AG04450 (cell line): ENCODE data around the gene ECHDC3. TPM values are rescaled to one million over a fixed set of nuclear protein-coding genes. Genes with fewer than 3 reads are reported as not detected.

ENCODE experiments used
- CTCF ChIA-PET: fragments of 300-600, 350-600 bp; formaldehyde crosslinking; extraction: SDS; loops from one replicate; lab custom pipeline; 2022; ENCODE audit warnings: antibody characterized with exemption, inconsistent platforms; lab: Charles Lee
- POLR2A ChIA-PET: fragments of 350-600 bp; formaldehyde crosslinking; extraction: SDS; loops from one replicate; lab custom pipeline; 2021; ENCODE audit warnings: antibody characterized with exemption, inconsistent platforms; lab: Yijun Ruan, JAX
- DNase-seq: peaks from one replicate; pipeline ENCODE4 v3.0.0-alpha.2; 2011; ENCODE audit warnings: low read depth, low spot score
- H3K27ac ChIP-seq: one replicate; pipeline ENCODE4 v1.5.1; 2012; ENCODE audit warnings: low read depth, low read length, control low read depth
- H3K27me3 ChIP-seq: one replicate; pipeline ENCODE4 v1.6.0; 2012; ENCODE audit warnings: low read length; ENCODE audit not compliant: control insufficient read depth, insufficient read depth
- H3K4me3 ChIP-seq: 2 replicates; pipeline ENCODE4 v1.5.1; 2011; ENCODE audit warnings: mild to moderate bottlenecking, low read depth, low read length, control low read depth
- H3K9me3 ChIP-seq: 2 replicates; pipeline ENCODE4 v1.5.1; 2012; ENCODE audit warnings: low read length; ENCODE audit not compliant: control insufficient read depth, insufficient read depth
- polyA plus RNA-seq: library from polyadenylated mRNA; depleted of rRNA; stranded (reverse); fragments of >200 nt; gene quantifications from 2 replicates; pipeline ENCODE4 v1.2.3, GENCODE V29; 2011
- TF ChIP-seq, protein P1 (sequence below): IDR thresholded peaks from 2 replicates; pipeline ENCODE4 v1.5.1; 2011; ENCODE audit warnings: low read depth, low read length, control low read depth, inconsistent platforms

ECHDC3 gene
- polyA plus RNA-seq, 1 experiment, result 1.3 TPM

GRCh38 chr10:11698691-11699549 lies 43.3 kb upstream of the ECHDC3 start:
- no peak overlapping the region for H3K4me3 ChIP-seq
- no peak overlapping the region for H3K27ac ChIP-seq
- POLR2A ChIA-PET, result no interaction called here
- CTCF ChIA-PET, result interaction anchor here (0.6 to 1.3 kb wide), 2 partner anchors 59 to 85 kb away, joined by 3 read pairs; no protein-coding TSS in a partner anchor
- H3K27me3 ChIP-seq, result peaks cover 7% of the 10 kb centered on the region
- no peak for DNase-seq
- H3K9me3 ChIP-seq, result no peaks in the 10 kb centered on the region
- TF ChIP-seq, protein P1, sequence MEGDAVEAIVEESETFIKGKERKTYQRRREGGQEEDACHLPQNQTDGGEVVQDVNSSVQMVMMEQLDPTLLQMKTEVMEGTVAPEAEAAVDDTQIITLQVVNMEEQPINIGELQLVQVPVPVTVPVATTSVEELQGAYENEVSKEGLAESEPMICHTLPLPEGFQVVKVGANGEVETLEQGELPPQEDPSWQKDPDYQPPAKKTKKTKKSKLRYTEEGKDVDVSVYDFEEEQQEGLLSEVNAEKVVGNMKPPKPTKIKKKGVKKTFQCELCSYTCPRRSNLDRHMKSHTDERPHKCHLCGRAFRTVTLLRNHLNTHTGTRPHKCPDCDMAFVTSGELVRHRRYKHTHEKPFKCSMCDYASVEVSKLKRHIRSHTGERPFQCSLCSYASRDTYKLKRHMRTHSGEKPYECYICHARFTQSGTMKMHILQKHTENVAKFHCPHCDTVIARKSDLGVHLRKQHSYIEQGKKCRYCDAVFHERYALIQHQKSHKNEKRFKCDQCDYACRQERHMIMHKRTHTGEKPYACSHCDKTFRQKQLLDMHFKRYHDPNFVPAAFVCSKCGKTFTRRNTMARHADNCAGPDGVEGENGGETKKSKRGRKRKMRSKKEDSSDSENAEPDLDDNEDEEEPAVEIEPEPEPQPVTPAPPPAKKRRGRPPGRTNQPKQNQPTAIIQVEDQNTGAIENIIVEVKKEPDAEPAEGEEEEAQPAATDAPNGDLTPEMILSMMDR, result no peak

- ChIA-PET CTCF (interaction anchor here (0.6 to 1.3 kb wide), 2 partner anchors 59 to 84 kb away, joined by 3 read pairs; no protein-coding TSS in a partner anchor), POLR2A (no interaction called here)
- Histone ChIP-seq H3K27me3 (peaks cover 7% of the 10 kb centered on the region), H3K27ac (no peak overlapping the region), H3K4me3 (no peak overlapping the region), H3K9me3 (no peaks in the 10 kb centered on the region)
- TF ChIP-seq, protein P1, result no peak
- no peak for DNase-seq
Observed at GRCh38 chr10:11699550-11700097, 42.6 kb upstream of the ECHDC3 start.

DNA sequence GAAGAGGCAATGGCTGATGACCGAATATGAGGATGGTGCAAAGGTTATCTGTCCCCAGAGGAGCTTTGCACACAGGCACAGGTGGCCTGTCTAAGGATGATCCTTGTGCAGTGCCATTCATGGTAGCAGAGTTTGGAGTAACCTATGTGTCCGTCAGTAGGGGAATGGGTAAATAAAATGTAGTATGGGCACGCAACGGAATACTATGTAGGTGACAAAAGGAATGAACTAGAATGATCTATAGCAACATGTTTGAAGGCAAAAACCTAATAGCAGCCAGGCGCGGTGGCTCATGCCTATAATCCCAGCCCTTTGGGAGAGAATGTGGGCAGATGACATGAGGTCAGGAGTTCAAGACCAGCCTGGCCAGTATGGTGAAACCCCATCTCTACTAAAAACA lies 41.6 kb upstream of the ECHDC3 start:
- CTCF ChIA-PET, result no interaction called here
- POLR2A ChIA-PET, result no interaction called here
- Histone ChIP-seq H3K9me3 (no peaks in the 10 kb centered on the region), H3K27me3 (peaks cover 5% of the 10 kb centered on the region), H3K4me3 (no peak overlapping the region), H3K27ac (no peak overlapping the region)
- TF ChIP-seq, protein P1, result no peak
- no peak for DNase-seq

GRCh38 chr10:11701451-11702095 lies 40.6 kb upstream of the ECHDC3 start:
- H3K27me3 ChIP-seq, result peaks cover 2% of the 10 kb centered on the region
- CTCF ChIA-PET, result no interaction called here
- H3K9me3 ChIP-seq, result no peaks in the 10 kb centered on the region
- no peak for DNase-seq
- no peak overlapping the region for H3K4me3 ChIP-seq
- no peak overlapping the region for H3K27ac ChIP-seq
- TF ChIP-seq, protein P1, result no peak
- POLR2A ChIA-PET, result no interaction called here

DNA sequence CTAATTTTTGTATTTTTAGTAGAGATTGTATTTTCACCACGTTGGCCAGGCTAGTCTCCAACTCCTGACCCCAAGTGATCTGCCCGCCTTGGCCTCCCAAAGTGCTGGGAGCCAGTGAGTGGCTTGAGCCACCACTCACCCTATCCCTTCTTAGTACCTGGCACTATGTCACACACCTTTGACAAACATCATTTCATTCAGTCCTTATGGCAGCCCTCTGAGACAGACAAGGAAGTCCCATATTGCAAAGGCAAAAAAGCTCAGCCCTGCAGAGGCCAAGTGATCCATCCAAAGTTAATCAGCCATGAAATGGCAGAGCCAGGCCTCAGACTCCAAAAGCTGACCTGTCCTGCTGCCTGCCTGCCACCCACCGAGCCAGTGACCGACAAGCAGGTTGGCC lies 39.9 kb upstream of the ECHDC3 start:
- no peak for DNase-seq
- TF ChIP-seq, protein P1, result no peak
- Histone ChIP-seq H3K27me3 (peaks cover 2% of the 10 kb centered on the region), H3K9me3 (no peaks in the 10 kb centered on the region), H3K27ac (no peak overlapping the region), H3K4me3 (no peak overlapping the region)
- ChIA-PET POLR2A (no interaction called here), CTCF (no interaction called here)
